Endothelial cell of umbilical vein (primary cell): ENCODE results near the gene ZNF668. TPM values are rescaled to one million over a fixed set of nuclear protein-coding genes. Genes with fewer than 3 reads are reported as not detected.

Source experiments
- BruUV-seq: library from RNA; stranded (reverse); fragments of 400-500 nt; replicated peaks from 2 replicates; lab custom pipeline; 2021; lab: Mats Ljungman, UMichigan
- CTCF ChIA-PET: fragments of 300-600, 350-600 bp; sonication (Branson Sonifier 250); formaldehyde crosslinking; loops from one replicate; lab custom pipeline; 2021; ENCODE audit warnings: antibody characterized with exemption, inconsistent platforms; lab: Charles Lee
- POLR2A ChIA-PET: fragments of 300-600, 350-600 bp; sonication (Branson Sonifier 250); formaldehyde crosslinking; loops from one replicate; lab custom pipeline; 2021; ENCODE audit warnings: antibody characterized with exemption, inconsistent platforms; lab: Charles Lee
- DNase-seq: peaks from one replicate; pipeline ENCODE4 v3.0.0-alpha.2; 2011; ENCODE audit warnings: low read depth, low spot score
- FAIRE-seq: peaks from 2 replicates; lab custom pipeline; 2011; peaks lifted over from hg19 to GRCh38; lab: Jason Lieb, UNC
- H2AFZ ChIP-seq: 2 replicates; pipeline ENCODE4 v1.6.0; 2012; ENCODE audit warnings: low read depth, low read length, control low read depth, inconsistent platforms
- H3K27ac ChIP-seq: 2 replicates; pipeline ENCODE4 v1.5.1; 2011; ENCODE audit warnings: low read depth, mild to moderate bottlenecking, control low read depth, low read length, moderate library complexity; ENCODE audit not compliant: insufficient read depth
- H3K27me3 ChIP-seq, 2 experiments: 2 replicates each; pipeline versions ENCODE4 v1.6.0 to v1.6.1; 2011; ENCODE audit warnings: low read length in 2 of 2, mixed read lengths in 1 of 2; ENCODE audit not compliant: control insufficient read depth in 2 of 2, insufficient read depth in 2 of 2
- H3K36me3 ChIP-seq, 2 experiments: 2 replicates in 1 of 2; 3 replicates in 1 of 2; pipeline ENCODE4 v1.5.1; 2011; ENCODE audit warnings: low read length in 2 of 2, mild to moderate bottlenecking in 1 of 2, moderate library complexity in 1 of 2; ENCODE audit not compliant: control insufficient read depth in 2 of 2, insufficient read depth in 2 of 2; ENCODE audit errors: extremely low read depth in 1 of 2
- H3K4me1 ChIP-seq: 3 replicates; pipeline ENCODE4 v1.5.1; 2011; ENCODE audit warnings: mild to moderate bottlenecking, low read length; ENCODE audit not compliant: control insufficient read depth, insufficient read depth; ENCODE audit errors: extremely low read depth
- H3K4me2 ChIP-seq: 2 replicates; pipeline ENCODE4 v1.6.1; 2011; ENCODE audit warnings: low read length, control low read depth, mixed read lengths; ENCODE audit not compliant: insufficient read depth
- H3K4me3 ChIP-seq, 3 experiments: fragments of 200-600 bp in 1 of 3; sonication (generic), shearing (Covaris generic) in 1 of 3; replicated peaks in 1 of 3; 2 replicates each; pipeline ENCODE4 v1.5.1; 2011 to 2016; ENCODE audit warnings: control low read depth in 3 of 3, low read length in 3 of 3, mild to moderate bottlenecking in 2 of 3, inconsistent platforms in 1 of 3, low read depth in 1 of 3, moderate library complexity in 1 of 3; ENCODE audit not compliant: insufficient read depth in 1 of 3
- H3K79me2 ChIP-seq: 2 replicates; pipeline ENCODE4 v1.6.0; 2012; ENCODE audit warnings: low read length, inconsistent platforms; ENCODE audit not compliant: control insufficient read depth, insufficient read depth
- H3K9ac ChIP-seq: replicated peaks from 2 replicates; pipeline ENCODE3; 2011; ENCODE audit warnings: low read length, control low read depth; ENCODE audit not compliant: insufficient read depth; ENCODE audit errors: extremely low read depth
- H3K9me1 ChIP-seq: replicated peaks from 3 replicates; pipeline ENCODE4 v1.6.0; 2011; ENCODE audit warnings: mild to moderate bottlenecking, low read length; ENCODE audit not compliant: control insufficient read depth, insufficient read depth; ENCODE audit errors: extremely low read depth
- H3K9me3 ChIP-seq: replicated peaks from 2 replicates; pipeline ENCODE4 v1.5.1; 2012; ENCODE audit warnings: low read length, inconsistent platforms; ENCODE audit not compliant: control insufficient read depth, insufficient read depth
- H4K20me1 ChIP-seq: replicated peaks from 2 replicates; pipeline ENCODE3; 2011; ENCODE audit warnings: mild to moderate bottlenecking, low read length; ENCODE audit not compliant: control insufficient read depth, insufficient read depth; ENCODE audit errors: extremely low read depth
- CTCF ChIP-seq, 2 donors: IDR thresholded peaks; 1 replicate in 1 of 2; 2 replicates in 1 of 2; pipeline ENCODE4 v1.5.1; 2011; ENCODE audit warnings: low read length in 2 of 2, mild to moderate bottlenecking in 2 of 2, moderate library complexity in 2 of 2, control low read depth in 1 of 2, inconsistent platforms in 1 of 2, low read depth in 1 of 2; ENCODE audit not compliant: insufficient read depth in 1 of 2; ENCODE audit errors: extremely low read depth in 1 of 2
- EZH2 ChIP-seq: IDR thresholded peaks from 2 replicates; pipeline ENCODE4 v1.6.1; 2012; ENCODE audit warnings: borderline replicate concordance, low read depth, mild to moderate bottlenecking, moderate library complexity, low read length, inconsistent platforms; ENCODE audit not compliant: severe bottlenecking
- FOS ChIP-seq: IDR thresholded peaks from 2 replicates; pipeline ENCODE4 v1.6.1; 2011; ENCODE audit warnings: mild to moderate bottlenecking, low read length, moderate library complexity, borderline replicate concordance; ENCODE audit not compliant: insufficient read depth
- GATA2 ChIP-seq: IDR thresholded peaks from 2 replicates; pipeline ENCODE4 v1.7.0; 2011; ENCODE audit warnings: low read depth, mild to moderate bottlenecking, moderate library complexity, mixed read lengths, low read length; ENCODE audit not compliant: insufficient read length, insufficient read depth
- JUN ChIP-seq: IDR thresholded peaks from 2 replicates; pipeline ENCODE4 v1.6.1; 2011; ENCODE audit warnings: borderline replicate concordance, low read depth; ENCODE audit not compliant: insufficient read length, insufficient read depth
- MAX ChIP-seq: IDR thresholded peaks from 2 replicates; pipeline ENCODE4 v1.6.1; 2011; ENCODE audit not compliant: insufficient read depth, insufficient read length
- MYC ChIP-seq: IDR thresholded peaks from one replicate; pipeline ENCODE4 v1.6.1; 2011; ENCODE audit warnings: mild to moderate bottlenecking, low read depth, low read length
- POLR2A ChIP-seq: IDR thresholded peaks from 2 replicates; pipeline ENCODE4 v1.6.1; 2012; ENCODE audit warnings: low read depth, mild to moderate bottlenecking, control low read depth, low read length
- POLR2AphosphoS5 ChIP-seq: IDR thresholded peaks from 2 replicates; pipeline ENCODE4 v1.6.1; 2012; ENCODE audit warnings: low read depth, mild to moderate bottlenecking, control low read depth, low read length, moderate library complexity; ENCODE audit not compliant: insufficient read depth
- dilution Hi-C: fragments of 300-500 bp; cut with MboI; formaldehyde crosslinking; loops from one replicate; pipeline ENCODE4 v1.15.0; 2019; ENCODE audit warnings: low sequenced_read_pairs; ENCODE audit not compliant: extremely low pct_ligation_motif_present
- intact Hi-C: fragments of 100-400 bp; cut with micrococcal nuclease; formaldehyde crosslinking; loops from one replicate; pipeline ENCODE4 v1.10.0; 2022
- polyA plus RNA-seq, 4 experiments: library from polyadenylated mRNA; depleted of rRNA in 3 of 4; stranded (reverse) in 3 of 4; unstranded in 1 of 4; fragments of >200 nt; gene quantifications; 2 replicates each; pipeline versions ENCODE4 v1.2.1 to v1.2.3, GENCODE V29; 2011 to 2012; ENCODE audit warnings: missing spikeins in 1 of 4
- total RNA-seq: library from RNA; stranded (reverse); gene quantifications from 2 replicates; pipeline ENCODE4 v1.2.3, GENCODE V29; 2021

ZNF668 gene
- total and polyA plus RNA-seq, 2 donors (not counting 3 experiments of a cell fraction or from before 2014, with no cell fraction given), result 11.8 to 13.3 TPM

DNA sequence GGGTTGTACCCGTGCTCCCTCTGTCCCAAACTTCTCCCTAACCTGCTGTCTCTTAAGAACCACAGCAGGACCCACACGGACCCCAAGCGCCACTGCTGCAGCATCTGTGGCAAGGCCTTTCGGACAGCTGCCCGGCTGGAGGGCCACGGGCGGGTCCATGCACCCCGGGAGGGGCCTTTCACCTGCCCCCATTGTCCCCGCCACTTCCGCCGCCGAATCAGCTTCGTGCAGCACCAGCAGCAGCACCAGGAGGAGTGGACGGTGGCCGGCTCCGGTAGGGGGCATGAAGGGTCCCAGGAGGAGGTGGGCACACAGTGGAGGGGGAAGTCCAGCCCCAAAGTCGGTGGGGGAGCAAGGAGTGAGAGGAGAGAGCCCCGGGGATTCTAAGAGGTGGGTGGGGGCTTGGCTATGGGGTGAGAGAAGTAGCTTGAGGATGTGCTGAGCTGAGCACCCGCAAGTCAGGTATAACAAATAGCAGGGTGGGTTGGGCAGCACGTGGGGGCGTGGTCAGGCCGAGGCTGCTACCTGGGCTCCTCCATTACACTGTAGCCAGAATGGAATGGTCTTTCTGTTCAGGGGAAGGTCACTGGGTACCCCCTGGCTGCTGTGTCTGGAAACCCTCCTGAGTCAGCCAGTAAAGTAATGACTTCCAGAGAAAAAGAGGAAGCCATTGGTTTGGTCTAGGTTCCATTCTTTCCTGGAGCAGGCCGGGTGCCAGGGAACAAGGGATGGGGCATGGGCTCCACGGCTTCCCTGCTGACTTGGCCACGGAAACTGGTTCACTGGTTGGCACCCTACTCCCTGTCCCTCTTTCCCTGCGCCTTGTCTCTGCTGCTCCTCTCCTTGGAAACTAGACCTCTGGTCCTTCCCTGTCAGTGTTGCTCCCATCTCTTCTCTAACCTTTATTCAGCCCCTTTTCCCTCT, 7.7 kb upstream of the ZNF668 start:
- Histone ChIP-seq H3K27me3 (no peaks in the 10 kb centered on the region), H3K4me1 (no peaks in the 10 kb centered on the region), H3K9me1 (no peaks in the 10 kb centered on the region), H3K4me2 (no peak overlapping the region), H3K9ac (no peak overlapping the region), H3K27ac (no peak overlapping the region), H3K4me3 (no peak overlapping the region), H3K9me3 (no peaks in the 10 kb centered on the region), H3K36me3 (peaks cover 3 to 39% of the 10 kb centered on the region in 2 experiments), H4K20me1 (no peaks in the 10 kb centered on the region), H3K79me2 (peaks cover 8% of the 10 kb centered on the region), H2AFZ (no peak overlapping the region)
- dilution Hi-C loops, result no loop called here
- intact Hi-C loops, result no loop called here
- ChIA-PET POLR2A (no interaction called here), CTCF (no interaction called here)
- no peak for TF ChIP-seq FOS
- TF ChIP-seq JUN, result no peak
- no peak for TF ChIP-seq CTCF (IDR thresholded peaks at IDR 0.05; ENCODE audit: extremely low read depth in 1 of 2, insufficient read depth in 1 of 2, low read depth in 1 of 2, low read length in 2 of 2)
- no peak for TF ChIP-seq POLR2A
- no peak for TF ChIP-seq MAX
- no peak for TF ChIP-seq GATA2
- TF ChIP-seq POLR2AphosphoS5, result no peak
- no peak for TF ChIP-seq MYC
- TF ChIP-seq EZH2, result no peak
- no TSS peak for BruUV-seq
- DNase-seq, result no peak
- FAIRE-seq, result no peak
